AG04450 (cell line): ENCODE measurements around the gene PKD2. TPM values are rescaled to one million over a fixed set of nuclear protein-coding genes. Genes with fewer than 3 reads are reported as not detected.
A peak's percentile ranks its signal among the peaks of the same experiment; 100 is the strongest.

Experiments used
- CTCF ChIA-PET: fragments of 300-600, 350-600 bp; formaldehyde crosslinking; extraction: SDS; loops from one replicate; lab custom pipeline; 2022; ENCODE audit warnings: antibody characterized with exemption, inconsistent platforms; lab: Charles Lee
- POLR2A ChIA-PET: fragments of 350-600 bp; formaldehyde crosslinking; extraction: SDS; loops from one replicate; lab custom pipeline; 2021; ENCODE audit warnings: antibody characterized with exemption, inconsistent platforms; lab: Yijun Ruan, JAX
- DNase-seq: peaks from one replicate; pipeline ENCODE4 v3.0.0-alpha.2; 2011; ENCODE audit warnings: low read depth, low spot score
- H3K27ac ChIP-seq: one replicate; pipeline ENCODE4 v1.5.1; 2012; ENCODE audit warnings: low read depth, low read length, control low read depth
- H3K27me3 ChIP-seq: one replicate; pipeline ENCODE4 v1.6.0; 2012; ENCODE audit warnings: low read length; ENCODE audit not compliant: control insufficient read depth, insufficient read depth
- H3K4me3 ChIP-seq: 2 replicates; pipeline ENCODE4 v1.5.1; 2011; ENCODE audit warnings: mild to moderate bottlenecking, low read depth, low read length, control low read depth
- H3K9me3 ChIP-seq: 2 replicates; pipeline ENCODE4 v1.5.1; 2012; ENCODE audit warnings: low read length; ENCODE audit not compliant: control insufficient read depth, insufficient read depth
- polyA plus RNA-seq: library from polyadenylated mRNA; depleted of rRNA; stranded (reverse); fragments of >200 nt; gene quantifications from 2 replicates; pipeline ENCODE4 v1.2.3, GENCODE V29; 2011
- TF ChIP-seq, protein P1 (sequence below): IDR thresholded peaks from 2 replicates; pipeline ENCODE4 v1.5.1; 2011; ENCODE audit warnings: low read depth, low read length, control low read depth, inconsistent platforms

Gene PKD2
- polyA plus RNA-seq, 1 experiment, result 65.1 TPM

DNA sequence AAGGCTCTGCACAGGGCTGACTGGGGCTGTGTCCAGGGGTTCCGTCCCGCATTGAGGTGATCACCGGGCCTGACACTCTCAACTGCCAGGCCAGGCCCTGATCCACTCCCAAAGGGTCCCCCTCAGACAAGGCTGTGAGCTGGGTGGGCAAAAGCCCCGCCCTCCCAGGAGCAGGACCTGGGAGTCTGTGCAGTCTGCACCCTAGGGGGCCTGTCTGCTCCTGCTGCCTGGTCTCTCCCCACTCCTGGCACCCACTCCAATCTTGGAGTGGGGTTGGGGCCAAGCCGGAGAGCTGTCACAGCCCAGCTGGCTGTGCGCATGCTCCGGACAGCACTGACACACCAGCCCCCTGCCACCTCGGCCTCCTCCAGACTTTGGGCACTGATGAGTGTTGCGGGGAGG lies 41.3 kb upstream of the PKD2 start:
- no peaks in the 10 kb centered on the region for H3K27me3 ChIP-seq
- ChIA-PET POLR2A (no interaction called here), CTCF (interaction anchor here (5.3 kb wide), 1 partner anchor 7 kb away, joined by 39 read pairs; no protein-coding TSS in a partner anchor)
- no peak overlapping the region for H3K4me3 ChIP-seq
- DNase-seq, result no peak
- no peaks in the 10 kb centered on the region; the same call in 1 of the 2 replicates for H3K9me3 ChIP-seq
- TF ChIP-seq, protein P1, sequence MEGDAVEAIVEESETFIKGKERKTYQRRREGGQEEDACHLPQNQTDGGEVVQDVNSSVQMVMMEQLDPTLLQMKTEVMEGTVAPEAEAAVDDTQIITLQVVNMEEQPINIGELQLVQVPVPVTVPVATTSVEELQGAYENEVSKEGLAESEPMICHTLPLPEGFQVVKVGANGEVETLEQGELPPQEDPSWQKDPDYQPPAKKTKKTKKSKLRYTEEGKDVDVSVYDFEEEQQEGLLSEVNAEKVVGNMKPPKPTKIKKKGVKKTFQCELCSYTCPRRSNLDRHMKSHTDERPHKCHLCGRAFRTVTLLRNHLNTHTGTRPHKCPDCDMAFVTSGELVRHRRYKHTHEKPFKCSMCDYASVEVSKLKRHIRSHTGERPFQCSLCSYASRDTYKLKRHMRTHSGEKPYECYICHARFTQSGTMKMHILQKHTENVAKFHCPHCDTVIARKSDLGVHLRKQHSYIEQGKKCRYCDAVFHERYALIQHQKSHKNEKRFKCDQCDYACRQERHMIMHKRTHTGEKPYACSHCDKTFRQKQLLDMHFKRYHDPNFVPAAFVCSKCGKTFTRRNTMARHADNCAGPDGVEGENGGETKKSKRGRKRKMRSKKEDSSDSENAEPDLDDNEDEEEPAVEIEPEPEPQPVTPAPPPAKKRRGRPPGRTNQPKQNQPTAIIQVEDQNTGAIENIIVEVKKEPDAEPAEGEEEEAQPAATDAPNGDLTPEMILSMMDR, result no peak
- H3K27ac ChIP-seq, result no peak overlapping the region

DNA sequence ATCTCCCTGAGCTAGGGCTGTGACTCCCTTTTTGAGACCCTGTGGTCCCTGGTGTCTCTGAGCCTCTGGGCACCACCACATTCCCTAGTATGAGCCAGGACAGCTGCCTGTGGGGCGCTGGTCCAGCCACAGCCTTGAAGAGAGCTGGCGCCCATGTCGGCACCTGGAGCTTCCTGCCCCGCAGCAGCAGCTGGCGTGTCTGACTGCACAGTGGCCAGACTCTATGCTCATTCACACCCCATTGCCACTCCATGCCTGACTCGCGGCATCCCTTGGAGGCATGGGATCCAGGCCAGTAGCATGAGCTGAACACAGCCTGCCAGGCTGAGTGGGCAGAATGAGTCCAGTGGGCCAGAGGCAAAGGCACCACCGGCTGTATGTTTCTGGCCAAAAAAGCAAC lies 40.2 kb upstream of the PKD2 start:
- Histone ChIP-seq H3K9me3 (no peaks in the 10 kb centered on the region; the same call in 1 of the 2 replicates), H3K4me3 (no peak overlapping the region), H3K27me3 (no peaks in the 10 kb centered on the region), H3K27ac (no peak overlapping the region)
- CTCF ChIA-PET, result no interaction called here
- DNase-seq, result no peak
- POLR2A ChIA-PET, result no interaction called here
- TF ChIP-seq, protein P1, result no peak

DNA sequence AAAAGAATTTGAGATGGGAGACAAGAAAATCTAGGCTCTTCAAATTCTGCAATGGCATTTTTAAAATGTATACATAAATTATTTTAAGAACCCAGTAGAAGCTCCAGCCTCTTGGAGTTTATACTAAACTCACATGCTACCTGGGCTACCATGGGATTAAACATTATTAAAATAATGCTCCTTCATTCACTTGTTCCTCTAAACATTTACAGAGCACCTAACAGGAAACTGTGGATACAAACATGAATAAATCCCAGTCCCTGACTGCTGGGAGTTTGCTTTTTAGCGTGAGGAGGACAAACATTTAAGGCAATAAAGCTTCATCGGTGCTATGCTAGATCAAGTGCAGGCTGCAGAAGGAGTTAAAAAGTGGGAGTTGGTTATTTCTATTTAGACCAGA lies 37.3 kb upstream of the PKD2 start:
- no peaks in the 10 kb centered on the region; the same call in 1 of the 2 replicates for H3K9me3 ChIP-seq
- no peak overlapping the region for H3K4me3 ChIP-seq
- POLR2A ChIA-PET, result no interaction called here
- DNase-seq, result no peak
- no peaks in the 10 kb centered on the region for H3K27me3 ChIP-seq
- TF ChIP-seq, protein P1, result no peak
- no peak overlapping the region for H3K27ac ChIP-seq
- CTCF ChIA-PET, result interaction anchor here (0.6 to 1.0 kb wide), 2 partner anchors 117 to 290 kb away, joined by 3 read pairs; no protein-coding TSS in a partner anchor

DNA sequence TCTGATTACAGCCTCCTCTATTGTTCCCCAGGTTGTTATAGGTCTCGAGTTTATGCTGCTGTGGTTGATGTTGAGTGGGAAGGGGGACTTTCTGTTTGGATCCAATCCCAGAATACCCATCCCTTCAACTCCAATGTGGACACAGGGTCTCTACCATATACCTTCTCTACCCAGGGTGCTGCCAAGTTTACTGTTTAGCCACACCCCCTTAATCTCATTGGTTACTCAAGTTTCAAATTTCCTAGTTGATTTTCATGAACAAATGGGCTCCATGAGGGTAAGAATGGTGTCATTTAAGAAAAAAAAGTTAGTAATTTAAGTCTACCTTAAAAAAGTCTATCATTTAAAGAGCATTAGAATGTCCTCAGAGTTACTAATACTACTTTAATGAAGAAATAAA lies 35.6 kb upstream of the PKD2 start:
- Histone ChIP-seq H3K4me3 (no peak overlapping the region), H3K27ac (no peak overlapping the region), H3K9me3 (no peaks in the 10 kb centered on the region; the same call in 1 of the 2 replicates), H3K27me3 (no peaks in the 10 kb centered on the region)
- POLR2A ChIA-PET, result no interaction called here
- TF ChIP-seq, protein P1, result no peak
- no peak for DNase-seq
- CTCF ChIA-PET, result interaction anchor here (0.8 to 6.5 kb wide), 7 partner anchors 8 to 123 kb away, joined by 3 to 95 read pairs (median 5); no protein-coding TSS in a partner anchor

DNA sequence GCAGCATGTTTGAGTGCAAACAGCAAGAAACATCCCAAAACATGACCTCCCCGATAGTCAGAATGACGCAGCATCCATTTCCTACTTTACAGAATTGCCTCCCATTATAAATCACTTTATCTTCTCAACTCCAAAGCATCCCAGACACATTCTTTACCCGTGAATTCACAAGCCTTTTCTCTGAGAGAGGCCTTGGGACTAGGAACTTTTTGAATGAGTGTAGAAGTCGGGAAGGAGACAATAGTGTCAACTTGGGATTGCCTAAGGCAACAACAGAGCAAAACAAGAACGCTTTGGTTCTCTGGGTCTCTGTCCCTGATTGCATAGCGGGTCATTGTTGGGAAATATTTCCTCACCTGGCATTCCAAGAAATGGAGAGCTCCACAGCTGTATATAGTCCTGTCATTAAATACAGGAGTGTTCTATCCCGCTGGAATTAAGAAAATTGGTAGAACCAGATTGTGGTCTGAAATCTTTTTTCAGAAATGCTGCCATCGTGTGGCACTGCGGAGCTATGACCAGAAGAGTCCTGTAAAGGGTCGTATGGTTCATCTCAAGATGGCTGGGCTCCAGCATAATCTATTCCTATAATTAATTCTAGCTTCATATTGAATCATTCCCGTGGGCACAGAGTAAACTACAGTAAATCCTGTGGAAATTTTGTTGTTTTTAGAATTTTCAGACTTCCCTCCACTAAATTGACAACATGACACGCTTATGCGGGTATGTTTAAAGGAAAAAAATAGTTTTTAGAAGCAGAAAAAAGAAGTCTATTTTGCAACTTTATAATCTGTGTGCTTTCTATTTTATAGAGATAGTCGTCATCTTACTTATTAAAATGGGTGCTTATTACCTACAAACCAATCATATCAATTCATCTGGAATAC lies 33.9 kb upstream of the PKD2 start:
- Histone ChIP-seq H3K27me3 (no peaks in the 10 kb centered on the region), H3K9me3 (no peaks in the 10 kb centered on the region), H3K4me3 (no peak overlapping the region), H3K27ac (peak overlapping the region; percentile 54)
- ChIA-PET CTCF (interaction anchor here (0.5 to 6.5 kb wide), 33 partner anchors 10 to 1184 kb away, joined by 3 to 95 read pairs (median 5); no protein-coding TSS in a partner anchor), POLR2A (no interaction called here)
- DNase-seq, result peak; percentile 15
- TF ChIP-seq, protein P1, result peak; percentile 84
